H1 (cell line): ENCODE measurements around the gene PPA1. TPM values are rescaled to one million over a fixed set of nuclear protein-coding genes. Genes with fewer than 3 reads are reported as not detected.

Experiments used
- CBX8 ChIP-seq: fragments of 300-800, 300-1000 bp; sonication (generic); IDR thresholded peaks from 2 replicates; pipeline ENCODE4 v1.7.1; 2016; ENCODE audit warnings: low read depth, low read length, borderline replicate concordance
- EZH2 ChIP-seq: fragments of 200-600 bp; sonication (generic); IDR thresholded peaks from 2 replicates; pipeline ENCODE4 v1.7.1; 2012; ENCODE audit warnings: low read depth, mild to moderate bottlenecking, moderate library complexity, low read length, inconsistent platforms; ENCODE audit not compliant: severe bottlenecking
- GABPA ChIP-seq: IDR thresholded peaks from 2 replicates; pipeline ENCODE4 v1.6.1; 2011; ENCODE audit warnings: mild to moderate bottlenecking, low read length, moderate library complexity, borderline replicate concordance; ENCODE audit not compliant: insufficient read depth
- NANOG ChIP-seq: IDR thresholded peaks from 2 replicates; pipeline ENCODE4 v1.6.1; 2011; ENCODE audit warnings: low read length, low read depth, mild to moderate bottlenecking, inconsistent platforms; ENCODE audit not compliant: insufficient read depth, poor library complexity, severe bottlenecking
- PHF8 ChIP-seq: fragments of 200-600 bp; sonication (generic); conservative IDR thresholded peaks from 2 replicates; pipeline ENCODE4 v1.7.1; 2012; ENCODE audit warnings: low read depth, mild to moderate bottlenecking, inconsistent platforms, low read length, moderate library complexity
- RXRA ChIP-seq: IDR thresholded peaks from 2 replicates; pipeline ENCODE4 v1.6.1; 2011; ENCODE audit warnings: low read depth, mild to moderate bottlenecking, low read length, moderate library complexity; ENCODE audit not compliant: insufficient read depth
- TAF7 ChIP-seq: optimal IDR thresholded peaks from 2 replicates; pipeline ENCODE3; 2011; ENCODE audit warnings: low read depth, mild to moderate bottlenecking, inconsistent platforms, low read length, moderate library complexity, borderline replicate concordance
- YY1 ChIP-seq: IDR thresholded peaks from 2 replicates; pipeline ENCODE4 v1.6.1; 2011; ENCODE audit warnings: low read depth, mild to moderate bottlenecking, low read length
- polyA plus RNA-seq, 7 experiments: library from polyadenylated mRNA; depleted of rRNA in 3 of 7; stranded (reverse) in 5 of 7; unstranded in 2 of 7; fragments of >200 nt in 5 of 7; fragments of 200-250 nt in 2 of 7; gene quantifications; 1 replicate in 5 of 7; 2 replicates in 1 of 7; 4 replicates in 1 of 7; pipeline versions ENCODE4 v1.2.1 to v1.2.3, GENCODE V29; 2011 to 2013; ENCODE audit warnings: missing spikeins in 2 of 7, mixed read lengths in 2 of 7
- total RNA-seq: library from RNA; stranded (reverse); fragmentation: NEBNext Ultra II Directional; extraction: Animal tissue kit (Norgen Biotek cat#: 25700); gene quantifications from 2 replicates; pipeline ENCODE4 v1.2.1, GENCODE V29; 2021
- TF ChIP-seq, protein P1 (sequence below): fragments of 300-600 bp; sonication (generic); IDR thresholded peaks from 2 replicates; pipeline ENCODE4 v1.7.1; 2012; ENCODE audit warnings: low read length, moderate library complexity, mild to moderate bottlenecking, inconsistent platforms; ENCODE audit not compliant: insufficient replicate concordance
- TF ChIP-seq, protein P2 (sequence below): IDR thresholded peaks from 2 replicates; pipeline ENCODE4 v1.6.1; 2012; ENCODE audit warnings: inconsistent platforms

The PPA1 gene
- total and polyA plus RNA-seq, 2 of the 8 experiments (the other 6 are each of a cell fraction or from before 2014, with no cell fraction given) = 77.0 to 191 TPM

DNA sequence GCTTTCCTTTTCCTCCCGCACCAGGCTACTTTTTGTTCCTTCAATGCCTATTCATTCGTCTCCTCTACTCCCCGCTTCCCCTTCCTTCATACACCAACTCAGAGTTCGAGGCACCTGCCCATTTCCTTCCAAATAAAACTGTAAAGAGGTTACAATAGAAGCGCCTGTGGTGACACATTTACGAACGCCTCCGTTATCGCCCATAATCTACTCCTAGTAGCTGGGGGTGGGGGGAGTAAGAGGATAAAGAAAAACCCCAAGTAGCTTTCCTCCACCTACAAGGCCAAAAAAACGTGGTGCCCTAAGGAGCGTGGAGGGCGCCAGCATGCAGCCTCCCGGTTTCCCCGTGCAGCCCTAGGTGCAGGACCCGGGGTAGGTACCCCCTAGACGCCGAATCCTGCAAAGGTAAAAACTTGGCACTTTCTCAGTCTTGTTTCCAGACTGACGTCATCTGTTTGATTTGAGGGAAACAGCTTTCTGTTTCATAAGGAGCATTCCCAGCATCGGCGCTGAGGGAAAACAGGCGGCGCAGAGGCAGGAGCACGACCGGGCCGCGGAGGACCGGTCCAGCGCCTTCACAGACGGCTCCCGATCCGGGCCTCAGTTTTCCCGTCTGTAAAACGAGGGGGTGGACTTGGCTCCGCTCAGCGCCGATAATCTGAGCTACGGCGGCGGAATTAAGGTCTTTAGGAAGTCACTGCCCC lies 922 bp downstream of the PPA1 start (continued):
- TF ChIP-seq, protein P1, sequence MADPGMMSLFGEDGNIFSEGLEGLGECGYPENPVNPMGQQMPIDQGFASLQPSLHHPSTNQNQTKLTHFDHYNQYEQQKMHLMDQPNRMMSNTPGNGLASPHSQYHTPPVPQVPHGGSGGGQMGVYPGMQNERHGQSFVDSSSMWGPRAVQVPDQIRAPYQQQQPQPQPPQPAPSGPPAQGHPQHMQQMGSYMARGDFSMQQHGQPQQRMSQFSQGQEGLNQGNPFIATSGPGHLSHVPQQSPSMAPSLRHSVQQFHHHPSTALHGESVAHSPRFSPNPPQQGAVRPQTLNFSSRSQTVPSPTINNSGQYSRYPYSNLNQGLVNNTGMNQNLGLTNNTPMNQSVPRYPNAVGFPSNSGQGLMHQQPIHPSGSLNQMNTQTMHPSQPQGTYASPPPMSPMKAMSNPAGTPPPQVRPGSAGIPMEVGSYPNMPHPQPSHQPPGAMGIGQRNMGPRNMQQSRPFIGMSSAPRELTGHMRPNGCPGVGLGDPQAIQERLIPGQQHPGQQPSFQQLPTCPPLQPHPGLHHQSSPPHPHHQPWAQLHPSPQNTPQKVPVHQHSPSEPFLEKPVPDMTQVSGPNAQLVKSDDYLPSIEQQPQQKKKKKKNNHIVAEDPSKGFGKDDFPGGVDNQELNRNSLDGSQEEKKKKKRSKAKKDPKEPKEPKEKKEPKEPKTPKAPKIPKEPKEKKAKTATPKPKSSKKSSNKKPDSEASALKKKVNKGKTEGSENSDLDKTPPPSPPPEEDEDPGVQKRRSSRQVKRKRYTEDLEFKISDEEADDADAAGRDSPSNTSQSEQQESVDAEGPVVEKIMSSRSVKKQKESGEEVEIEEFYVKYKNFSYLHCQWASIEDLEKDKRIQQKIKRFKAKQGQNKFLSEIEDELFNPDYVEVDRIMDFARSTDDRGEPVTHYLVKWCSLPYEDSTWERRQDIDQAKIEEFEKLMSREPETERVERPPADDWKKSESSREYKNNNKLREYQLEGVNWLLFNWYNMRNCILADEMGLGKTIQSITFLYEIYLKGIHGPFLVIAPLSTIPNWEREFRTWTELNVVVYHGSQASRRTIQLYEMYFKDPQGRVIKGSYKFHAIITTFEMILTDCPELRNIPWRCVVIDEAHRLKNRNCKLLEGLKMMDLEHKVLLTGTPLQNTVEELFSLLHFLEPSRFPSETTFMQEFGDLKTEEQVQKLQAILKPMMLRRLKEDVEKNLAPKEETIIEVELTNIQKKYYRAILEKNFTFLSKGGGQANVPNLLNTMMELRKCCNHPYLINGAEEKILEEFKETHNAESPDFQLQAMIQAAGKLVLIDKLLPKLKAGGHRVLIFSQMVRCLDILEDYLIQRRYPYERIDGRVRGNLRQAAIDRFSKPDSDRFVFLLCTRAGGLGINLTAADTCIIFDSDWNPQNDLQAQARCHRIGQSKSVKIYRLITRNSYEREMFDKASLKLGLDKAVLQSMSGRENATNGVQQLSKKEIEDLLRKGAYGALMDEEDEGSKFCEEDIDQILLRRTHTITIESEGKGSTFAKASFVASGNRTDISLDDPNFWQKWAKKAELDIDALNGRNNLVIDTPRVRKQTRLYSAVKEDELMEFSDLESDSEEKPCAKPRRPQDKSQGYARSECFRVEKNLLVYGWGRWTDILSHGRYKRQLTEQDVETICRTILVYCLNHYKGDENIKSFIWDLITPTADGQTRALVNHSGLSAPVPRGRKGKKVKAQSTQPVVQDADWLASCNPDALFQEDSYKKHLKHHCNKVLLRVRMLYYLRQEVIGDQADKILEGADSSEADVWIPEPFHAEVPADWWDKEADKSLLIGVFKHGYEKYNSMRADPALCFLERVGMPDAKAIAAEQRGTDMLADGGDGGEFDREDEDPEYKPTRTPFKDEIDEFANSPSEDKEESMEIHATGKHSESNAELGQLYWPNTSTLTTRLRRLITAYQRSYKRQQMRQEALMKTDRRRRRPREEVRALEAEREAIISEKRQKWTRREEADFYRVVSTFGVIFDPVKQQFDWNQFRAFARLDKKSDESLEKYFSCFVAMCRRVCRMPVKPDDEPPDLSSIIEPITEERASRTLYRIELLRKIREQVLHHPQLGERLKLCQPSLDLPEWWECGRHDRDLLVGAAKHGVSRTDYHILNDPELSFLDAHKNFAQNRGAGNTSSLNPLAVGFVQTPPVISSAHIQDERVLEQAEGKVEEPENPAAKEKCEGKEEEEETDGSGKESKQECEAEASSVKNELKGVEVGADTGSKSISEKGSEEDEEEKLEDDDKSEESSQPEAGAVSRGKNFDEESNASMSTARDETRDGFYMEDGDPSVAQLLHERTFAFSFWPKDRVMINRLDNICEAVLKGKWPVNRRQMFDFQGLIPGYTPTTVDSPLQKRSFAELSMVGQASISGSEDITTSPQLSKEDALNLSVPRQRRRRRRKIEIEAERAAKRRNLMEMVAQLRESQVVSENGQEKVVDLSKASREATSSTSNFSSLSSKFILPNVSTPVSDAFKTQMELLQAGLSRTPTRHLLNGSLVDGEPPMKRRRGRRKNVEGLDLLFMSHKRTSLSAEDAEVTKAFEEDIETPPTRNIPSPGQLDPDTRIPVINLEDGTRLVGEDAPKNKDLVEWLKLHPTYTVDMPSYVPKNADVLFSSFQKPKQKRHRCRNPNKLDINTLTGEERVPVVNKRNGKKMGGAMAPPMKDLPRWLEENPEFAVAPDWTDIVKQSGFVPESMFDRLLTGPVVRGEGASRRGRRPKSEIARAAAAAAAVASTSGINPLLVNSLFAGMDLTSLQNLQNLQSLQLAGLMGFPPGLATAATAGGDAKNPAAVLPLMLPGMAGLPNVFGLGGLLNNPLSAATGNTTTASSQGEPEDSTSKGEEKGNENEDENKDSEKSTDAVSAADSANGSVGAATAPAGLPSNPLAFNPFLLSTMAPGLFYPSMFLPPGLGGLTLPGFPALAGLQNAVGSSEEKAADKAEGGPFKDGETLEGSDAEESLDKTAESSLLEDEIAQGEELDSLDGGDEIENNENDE = no peak
- TF ChIP-seq TAF7 = no peak
- TF ChIP-seq CBX8 = no peak
- peak; percentile 15 for TF ChIP-seq EZH2
- TF ChIP-seq YY1 = no peak
- no peak for TF ChIP-seq PHF8
- no peak for TF ChIP-seq GABPA
- TF ChIP-seq, protein P2, sequence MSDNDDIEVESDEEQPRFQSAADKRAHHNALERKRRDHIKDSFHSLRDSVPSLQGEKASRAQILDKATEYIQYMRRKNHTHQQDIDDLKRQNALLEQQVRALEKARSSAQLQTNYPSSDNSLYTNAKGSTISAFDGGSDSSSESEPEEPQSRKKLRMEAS = no peak
- no peak for TF ChIP-seq NANOG
- no peak for TF ChIP-seq RXRA
